K562 (cell line): ENCODE data around the gene TIAM1.

Experiments used
- CBFB ChIP-seq: sonication (generic); formaldehyde crosslinking; IDR thresholded peaks from 2 replicates; pipeline ENCODE4 v1.4.0; 2020; ENCODE audit warnings: mild to moderate bottlenecking, missing genetic modification reagents
- CTCF ChIP-seq, 3 experiments: IDR thresholded peaks in 2 of 3; conservative IDR thresholded peaks in 1 of 3; 2 replicates each; pipeline ENCODE4 v1.5.1; 2011 to 2012; ENCODE audit warnings: low read length in 3 of 3, mild to moderate bottlenecking in 3 of 3, control low read depth in 2 of 3, improper control_type of control experiment in 1 of 3, inconsistent platforms in 1 of 3, low read depth in 1 of 3, mixed read lengths in 1 of 3, moderate library complexity in 1 of 3; ENCODE audit not compliant: insufficient read depth in 2 of 3
- EWSR1 ChIP-seq: fragments of 450-650 bp; IDR thresholded peaks from 2 replicates; pipeline ENCODE4 v1.6.1; 2018; ENCODE audit warnings: borderline replicate concordance, mild to moderate bottlenecking, low read depth, moderate library complexity; ENCODE audit not compliant: partially characterized antibody
- EZH2 ChIP-seq: IDR thresholded peaks from 2 replicates; pipeline ENCODE4 v1.6.1; 2012; ENCODE audit warnings: low read depth, mild to moderate bottlenecking, inconsistent platforms, low read length, borderline replicate concordance
- MAFK ChIP-seq: IDR thresholded peaks from 2 replicates; pipeline ENCODE4 v1.6.1; 2011; ENCODE audit warnings: low read length, improper control_type of control experiment
- MCM3 ChIP-seq: fragments of 450-650 bp; IDR thresholded peaks from 2 replicates; pipeline ENCODE4 v1.6.1; 2016
- MCM7 ChIP-seq, 2 experiments: fragments of 450-650 bp; IDR thresholded peaks; 2 replicates each; pipeline ENCODE4 v1.6.1; 2016 to 2018
- NFIC ChIP-seq: fragments of 450-650 bp; IDR thresholded peaks from 2 replicates; pipeline ENCODE4 v1.6.1; 2017; ENCODE audit warnings: mild to moderate bottlenecking, inconsistent platforms
- ZBTB33 ChIP-seq: sonication (generic); formaldehyde crosslinking; IDR thresholded peaks from 2 replicates; pipeline ENCODE4 v1.8.1; 2023; ENCODE audit warnings: mild to moderate bottlenecking, missing genetic modification reagents
- ZNF133 ChIP-seq: fragments of 250-450 bp; sonication (Bioruptor Pico); IDR thresholded peaks from 2 replicates; pipeline ENCODE4 v1.4.0; 2020; ENCODE audit warnings: mild to moderate bottlenecking
- ZNF23 ChIP-seq: fragments of 250-450 bp; sonication (Bioruptor Pico); IDR thresholded peaks from 2 replicates; pipeline ENCODE4 v1.4.0; 2020; ENCODE audit warnings: mild to moderate bottlenecking

- TF ChIP-seq MAFK (no peak), NFIC (no peak), ZNF23 (CRISPR knock-in tag) (no peak), CTCF (IDR thresholded peaks at IDR 0.05 in 2 of 3, conservative IDR thresholded peaks at IDR 0.05 in 1 of 3; ENCODE audit: insufficient read depth in 2 of 3, low read depth in 1 of 3, low read length in 3 of 3) (no peak), ZBTB33 (no peak), EZH2 (no peak), EWSR1 (no peak), CBFB (CRISPR knock-in tag) (no peak), ZNF133 (CRISPR knock-in tag) (no peak), MCM3 (no peak), MCM7 (IDR thresholded peaks at IDR 0.05) (no peak)
Measured at GRCh38 chr21:31196724-31197123, 147.3 kb downstream of the TIAM1 start.
